AG09319 (cell line): ENCODE measurements around the gene NGEF.
A peak's percentile ranks its signal among the peaks of the same experiment; 100 is the strongest.
"Not testable (repeated sequence)": the region's sequence is repeated elsewhere in the genome, so short reads cannot be mapped to it uniquely, and the experiment has no call there.

Experiments used
- DNase-seq: peaks from one replicate; pipeline ENCODE4 v3.0.0-alpha.2; 2010; ENCODE audit warnings: low read depth; ENCODE audit errors: extremely low read depth
- TF ChIP-seq, protein P1 (sequence below): IDR thresholded peaks from 2 replicates; pipeline ENCODE4 v1.5.1; 2011; ENCODE audit warnings: low read depth, mild to moderate bottlenecking, inconsistent platforms, low read length, moderate library complexity

NGEF gene

DNA sequence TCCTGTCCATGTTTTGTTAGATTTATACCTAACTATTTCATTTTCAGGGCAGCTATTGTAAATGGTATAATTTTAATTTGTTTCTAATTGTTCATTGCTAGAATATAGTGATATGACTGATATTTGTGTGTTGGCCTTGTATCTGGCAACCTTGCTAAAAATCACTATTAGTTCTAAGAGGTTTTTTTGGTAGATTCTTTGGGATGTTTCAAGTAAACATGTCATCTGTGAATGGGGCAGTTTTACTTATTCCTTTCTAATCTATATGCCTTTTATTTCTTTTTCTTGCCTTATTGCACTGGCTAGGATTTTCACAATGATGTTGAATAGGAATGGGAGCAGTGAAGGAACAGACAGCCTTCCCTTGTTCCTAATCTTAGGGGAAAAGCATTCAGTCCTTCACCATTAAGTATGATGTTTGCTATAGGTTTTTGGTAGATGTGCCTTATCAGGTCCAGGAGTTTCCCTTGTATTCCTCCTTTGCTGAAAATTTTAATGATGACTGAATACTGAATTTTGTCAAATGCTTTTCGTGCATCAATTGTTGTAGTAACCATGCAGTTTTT lies 101.3 kb downstream of the NGEF start:
- DNase-seq, result no peak
- TF ChIP-seq, protein P1, sequence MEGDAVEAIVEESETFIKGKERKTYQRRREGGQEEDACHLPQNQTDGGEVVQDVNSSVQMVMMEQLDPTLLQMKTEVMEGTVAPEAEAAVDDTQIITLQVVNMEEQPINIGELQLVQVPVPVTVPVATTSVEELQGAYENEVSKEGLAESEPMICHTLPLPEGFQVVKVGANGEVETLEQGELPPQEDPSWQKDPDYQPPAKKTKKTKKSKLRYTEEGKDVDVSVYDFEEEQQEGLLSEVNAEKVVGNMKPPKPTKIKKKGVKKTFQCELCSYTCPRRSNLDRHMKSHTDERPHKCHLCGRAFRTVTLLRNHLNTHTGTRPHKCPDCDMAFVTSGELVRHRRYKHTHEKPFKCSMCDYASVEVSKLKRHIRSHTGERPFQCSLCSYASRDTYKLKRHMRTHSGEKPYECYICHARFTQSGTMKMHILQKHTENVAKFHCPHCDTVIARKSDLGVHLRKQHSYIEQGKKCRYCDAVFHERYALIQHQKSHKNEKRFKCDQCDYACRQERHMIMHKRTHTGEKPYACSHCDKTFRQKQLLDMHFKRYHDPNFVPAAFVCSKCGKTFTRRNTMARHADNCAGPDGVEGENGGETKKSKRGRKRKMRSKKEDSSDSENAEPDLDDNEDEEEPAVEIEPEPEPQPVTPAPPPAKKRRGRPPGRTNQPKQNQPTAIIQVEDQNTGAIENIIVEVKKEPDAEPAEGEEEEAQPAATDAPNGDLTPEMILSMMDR, result no peak

DNA sequence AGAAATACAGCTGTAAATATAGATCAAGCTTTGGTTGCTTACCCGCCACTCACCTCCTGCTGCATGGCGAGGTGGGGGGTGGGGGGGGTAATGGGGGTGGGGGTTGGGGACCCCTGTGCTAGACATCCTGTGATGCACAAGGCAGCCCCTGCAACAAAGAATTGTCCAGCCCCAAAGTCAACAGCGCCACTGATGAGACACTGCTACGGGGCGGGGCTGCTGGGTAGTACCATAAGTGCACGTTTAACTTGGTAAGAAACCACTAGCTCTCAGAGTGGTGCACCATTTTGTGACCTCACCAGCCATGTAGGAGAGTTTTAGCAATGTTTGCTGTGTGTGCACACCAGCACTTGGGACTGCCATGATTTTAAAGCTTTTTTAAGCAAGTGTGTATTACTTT lies 102.7 kb downstream of the NGEF start:
- no peak for DNase-seq
- TF ChIP-seq, protein P1, result no peak

DNA sequence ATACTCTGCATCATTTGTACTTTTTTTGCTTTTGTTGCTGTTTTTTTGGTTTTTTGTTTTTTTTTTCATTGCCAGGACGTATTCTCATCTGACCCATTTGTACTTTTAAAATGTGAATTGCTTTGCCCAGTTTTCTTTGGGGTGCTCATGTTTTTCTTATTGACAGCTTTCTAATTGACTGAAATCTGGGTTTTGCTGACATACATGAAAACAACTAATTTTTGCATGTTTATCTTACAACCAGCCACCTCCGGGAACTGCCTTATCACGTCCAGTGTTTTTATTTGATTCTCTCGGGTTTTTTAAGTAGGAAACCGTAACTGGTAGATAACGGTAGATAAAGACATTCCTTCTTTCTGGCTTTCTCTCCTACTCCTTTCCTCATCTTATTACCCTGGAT lies 104.4 kb downstream of the NGEF start:
- TF ChIP-seq, protein P1, result no peak

DNA sequence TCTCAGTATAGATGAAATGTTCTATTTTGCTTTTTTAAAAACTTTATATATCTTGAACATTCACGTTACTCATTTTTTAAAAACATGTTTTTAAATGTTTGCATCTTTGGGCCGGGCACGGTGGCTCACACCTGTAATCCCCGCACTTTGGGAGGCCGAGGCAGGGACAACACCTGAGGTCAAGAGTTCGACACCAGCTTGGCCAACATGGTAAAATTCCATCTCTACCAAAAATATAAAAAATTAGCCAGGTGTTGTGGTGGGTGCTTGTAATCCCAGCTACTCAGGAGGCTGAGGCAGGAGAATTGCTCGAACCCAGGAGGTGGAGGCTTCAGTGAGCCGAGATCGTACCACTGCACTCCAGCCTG lies 105.4 kb downstream of the NGEF start:
- DNase-seq, result not testable (repeated sequence)

More for the DNA sequence above, 104.4 kb downstream of the NGEF start:
- DNase-seq, result no peak

DNA sequence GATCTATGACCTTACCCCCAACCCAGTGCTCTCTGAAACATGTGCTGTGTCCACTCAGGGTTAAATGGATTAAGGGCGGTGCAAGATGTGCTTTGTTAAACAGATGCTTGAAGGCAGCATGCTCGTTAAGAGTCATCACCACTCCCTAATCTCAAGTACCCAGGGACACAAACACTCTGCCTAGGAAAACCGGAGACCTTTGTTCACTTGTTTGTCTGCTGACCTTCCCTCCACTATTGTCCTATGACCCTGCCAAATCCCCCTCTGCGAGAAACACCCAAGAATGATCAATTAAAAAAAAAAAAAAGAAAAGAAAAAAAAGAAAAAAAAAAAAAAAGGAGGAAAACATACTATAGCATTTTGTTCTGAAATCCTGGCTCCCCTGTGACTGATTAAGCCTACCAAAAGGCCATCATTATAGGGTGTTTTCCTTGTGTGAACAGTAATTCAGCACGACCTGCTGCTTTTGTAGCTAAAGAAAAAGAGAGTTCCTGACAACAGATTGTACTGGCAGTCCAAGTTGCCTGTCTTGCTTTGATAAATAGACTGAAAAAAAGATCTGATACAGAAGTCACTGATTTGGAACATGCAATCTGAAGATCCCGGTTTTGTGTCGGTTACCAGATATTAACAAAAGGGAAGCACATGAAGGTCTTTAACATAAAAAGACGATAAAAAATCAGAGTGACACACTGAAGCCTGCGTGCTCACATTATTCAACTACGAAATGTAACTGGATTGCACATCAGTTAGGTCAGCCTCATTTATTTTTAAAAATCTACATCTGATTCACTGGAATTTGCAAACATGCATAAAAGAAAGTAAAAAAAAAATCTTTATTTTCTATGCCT lies 106.0 kb downstream of the NGEF start:
- not testable (repeated sequence) for DNase-seq

DNA sequence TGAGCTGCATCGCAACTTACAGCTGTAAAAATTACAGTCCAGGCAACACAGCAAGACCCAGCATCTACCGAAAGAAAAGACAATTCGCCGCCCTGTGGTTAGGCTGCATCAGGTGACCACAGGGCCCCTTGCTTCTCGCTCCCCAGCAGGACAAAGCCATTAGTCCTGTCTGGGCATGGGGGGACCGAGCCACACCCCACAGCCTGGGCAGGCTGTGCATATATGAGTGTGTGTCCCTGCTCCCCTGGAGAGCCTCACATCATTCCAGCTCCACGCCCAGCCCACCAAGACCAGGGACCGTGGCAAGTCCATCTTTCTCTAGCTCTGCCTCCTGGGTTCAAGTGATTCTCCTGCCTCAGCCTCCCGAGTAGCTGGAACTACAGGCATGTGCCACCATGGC lies 109.1 kb downstream of the NGEF start:
- TF ChIP-seq, protein P1, result no peak
- DNase-seq, result no peak

DNA sequence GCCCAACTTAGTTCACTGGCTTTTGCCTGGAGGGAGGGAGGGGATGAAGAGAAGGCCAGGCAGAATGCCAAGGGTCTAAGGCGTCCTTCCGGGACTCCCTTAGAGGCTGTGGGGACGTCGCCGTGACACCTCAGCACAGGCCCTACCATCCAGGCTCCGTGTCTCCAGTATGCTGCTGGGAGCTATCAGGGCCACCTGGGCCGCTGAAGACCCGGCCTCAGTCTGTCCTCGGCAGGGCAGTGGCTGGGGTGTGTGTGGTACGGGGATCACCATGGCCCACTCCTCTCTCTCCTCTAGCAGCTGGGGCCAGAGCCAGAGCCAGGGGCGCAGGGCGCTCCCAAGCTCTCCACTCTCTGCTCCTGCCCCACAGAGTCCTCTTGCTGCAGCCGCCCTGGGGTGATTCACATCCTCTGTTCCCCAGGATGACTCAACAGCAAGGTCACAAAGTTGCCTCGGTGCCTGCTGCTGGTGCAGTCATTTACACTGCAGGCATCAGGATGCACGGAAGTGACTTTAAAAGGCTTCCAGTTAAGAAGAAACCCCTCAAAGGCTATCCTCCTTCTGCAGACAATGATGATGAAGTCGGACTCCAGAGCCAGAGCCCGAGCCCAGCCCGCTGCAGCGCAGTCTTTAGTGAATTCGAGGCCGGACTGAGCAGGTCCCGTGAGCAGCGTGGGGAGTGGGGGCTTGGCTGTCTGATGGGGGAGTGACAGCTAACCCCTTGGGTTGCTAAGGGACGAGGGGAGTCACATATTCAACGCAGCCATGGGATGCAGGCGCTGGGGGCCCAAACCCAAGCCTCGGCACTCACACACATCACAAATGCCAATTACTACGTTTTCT lies 111.1 kb downstream of the NGEF start:
- TF ChIP-seq, protein P1, result no peak
- DNase-seq, result peak; percentile 44
